ENCODE results near the gene HOXD13.

HOXD13 gene

DNA sequence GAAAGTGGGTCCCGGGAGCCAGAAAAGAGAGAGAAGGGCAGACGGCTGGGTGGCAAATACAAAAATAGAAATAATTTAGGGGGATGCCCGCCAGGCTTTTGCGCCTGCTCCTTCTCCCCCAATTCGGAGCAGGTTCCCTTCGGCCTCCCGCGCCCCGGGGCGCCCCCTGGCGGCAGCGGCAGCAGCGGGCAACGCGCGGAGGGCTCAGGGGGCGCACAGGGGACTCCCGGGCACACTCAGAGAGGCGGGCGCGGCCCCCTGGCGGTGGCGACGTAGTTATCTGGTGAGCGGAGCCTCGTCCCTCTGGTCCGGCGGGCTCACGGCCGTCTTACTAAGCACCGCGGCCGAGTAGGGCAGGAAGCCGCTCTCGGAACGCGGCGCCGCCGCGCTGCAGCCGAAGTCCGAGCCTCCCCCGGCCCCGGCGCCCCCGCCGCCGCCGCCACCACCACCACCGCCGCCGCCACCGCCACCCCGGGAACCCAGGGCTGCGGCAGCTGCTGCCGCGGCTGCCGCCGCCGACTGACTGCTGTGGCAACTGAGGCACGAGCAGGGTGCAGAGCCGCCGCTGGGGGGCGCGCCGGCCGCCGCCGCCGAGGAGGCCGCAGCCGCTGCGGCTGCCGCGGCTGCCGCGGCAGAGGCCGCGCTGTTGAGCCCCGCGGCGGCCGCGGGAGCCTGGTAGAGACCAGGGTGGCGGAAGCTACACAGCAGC, 12.5 kb upstream of the HOXD13 start:
- Histone ChIP-seq H3K9ac (no peak overlapping the region), H3K4me3 (peak overlapping the region in 9 of 10 experiments; percentile 18 to 46 (median 26); a peak in 9 of 20 replicates)

DNA sequence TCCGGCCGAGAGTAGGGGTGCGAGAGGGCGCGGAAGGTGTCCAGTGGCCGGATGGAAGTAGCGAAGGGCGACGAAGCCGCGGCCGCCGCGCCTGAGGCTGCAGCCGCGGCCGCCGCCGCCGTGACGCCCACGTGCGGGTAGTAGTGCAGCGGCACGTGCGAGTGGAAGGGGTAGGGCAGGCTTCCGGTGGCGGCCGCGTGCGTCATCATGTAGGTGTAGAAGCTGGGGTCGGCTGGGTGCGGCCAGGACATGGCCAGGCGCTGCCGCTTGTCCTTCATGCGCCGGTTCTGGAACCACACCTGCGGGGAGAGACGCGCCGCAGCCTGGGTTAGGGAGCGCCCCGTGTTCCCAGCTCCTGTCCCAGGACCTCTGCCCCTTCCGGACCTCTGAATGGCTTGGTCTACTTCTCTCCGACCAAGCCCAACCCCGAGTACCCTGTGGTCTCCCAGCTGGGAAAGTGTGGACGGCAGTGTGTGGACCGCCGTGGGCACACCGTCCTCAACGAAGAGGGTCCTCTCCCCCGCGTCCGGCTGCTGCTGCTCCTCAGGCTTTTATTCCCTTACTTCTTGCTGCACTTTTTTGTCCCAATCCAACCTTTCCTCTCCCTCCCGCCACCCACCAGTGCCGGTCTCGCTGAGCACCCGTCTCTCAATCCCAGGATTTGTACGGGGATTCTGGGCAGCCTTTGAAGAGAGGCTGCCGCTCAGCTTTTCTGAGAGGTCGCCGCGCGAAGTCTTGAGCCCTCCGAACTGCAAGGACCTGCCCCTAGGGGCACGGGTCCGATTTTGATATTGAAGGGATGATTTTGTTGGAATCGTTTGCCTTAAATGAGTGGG, 11.8 kb upstream of the HOXD13 start:
- Histone ChIP-seq H3K36me3 (peaks cover 0 to 4% (median 0%) of the 10 kb centered on the region in 11 experiments; a peak in 1 of 22 replicates), H3K27me3 (peaks cover 99 to 100% (median 100%) of the 10 kb centered on the region in 11 experiments), H3K4me1 (peaks cover 0 to 9% (median 3%) of the 10 kb centered on the region in 10 experiments; a peak in 8 of 20 replicates), H3K27ac (no peak overlapping the region), H3K4me2 (no peak overlapping the region), H3K9ac (no peak overlapping the region), H3K4me3 (peak overlapping the region in 7 of 10 experiments; percentile 2 to 40 (median 21); a peak in 7 of 20 replicates), H3K9me3 (replicated peaks in 1 of 11) (peaks cover 60 to 79% (median 71%) of the 10 kb centered on the region in 11 experiments), H4K20me1 (peaks cover 0 to 53% (median 27%) of the 10 kb centered on the region in 11 experiments; a peak in 17 of 22 replicates)
- TF ChIP-seq Cebpa-rat (IDR thresholded peaks at IDR 0.05), result no peak

More for the DNA sequence above, 12.5 kb upstream of the HOXD13 start:
- TF ChIP-seq Cebpa-rat (IDR thresholded peaks at IDR 0.05), result no peak
- H3K4me1 ChIP-seq, result peaks cover 0 to 9% (median 3%) of the 10 kb centered on the region in 10 experiments; a peak in 8 of 20 replicates
- H4K20me1 ChIP-seq, result peaks cover 0 to 54% (median 25%) of the 10 kb centered on the region in 11 experiments; a peak in 16 of 22 replicates
- H3K4me2 ChIP-seq, result peak overlapping the region in 10 of 11 experiments; percentile 10 to 87 (median 46); a peak in 17 of 22 replicates
- peaks cover 0 to 4% (median 0%) of the 10 kb centered on the region in 11 experiments; a peak in 1 of 22 replicates for H3K36me3 ChIP-seq
- peaks cover 57 to 78% (median 64%) of the 10 kb centered on the region in 11 experiments for H3K9me3 ChIP-seq (replicated peaks in 1 of 11)
- no peak overlapping the region for H3K27ac ChIP-seq
- peaks cover 99 to 100% (median 100%) of the 10 kb centered on the region in 11 experiments for H3K27me3 ChIP-seq

DNA sequence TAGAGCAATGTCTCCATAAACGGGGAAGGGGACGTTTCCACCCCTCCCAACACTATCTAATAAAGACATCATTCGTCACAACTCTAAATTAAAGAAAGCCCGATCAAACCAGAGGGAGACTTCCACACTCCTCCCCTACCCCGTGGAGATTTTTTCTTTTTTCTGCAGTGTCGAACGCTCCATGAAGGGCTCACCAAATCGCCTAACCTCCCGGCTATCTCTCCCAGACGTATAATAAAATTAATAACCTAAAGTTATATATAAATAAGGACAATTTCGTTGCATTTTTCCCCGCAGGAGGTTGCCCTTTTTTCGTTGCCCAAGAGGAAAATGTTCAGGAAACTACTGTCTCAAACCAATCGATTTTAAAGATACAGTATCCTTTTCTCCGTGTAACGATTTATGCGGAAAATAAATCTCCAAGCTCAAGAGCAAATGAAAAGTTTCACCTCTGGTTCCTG, 11.1 kb upstream of the HOXD13 start:
- Histone ChIP-seq H4K20me1 (peaks cover 0 to 53% (median 34%) of the 10 kb centered on the region in 11 experiments; a peak in 16 of 22 replicates), H3K4me1 (peaks cover 0 to 15% (median 3%) of the 10 kb centered on the region in 10 experiments; a peak in 8 of 20 replicates), H3K27me3 (peaks cover 99 to 100% (median 100%) of the 10 kb centered on the region in 11 experiments), H3K4me2 (no peak overlapping the region), H3K9ac (no peak overlapping the region), H3K4me3 (peak overlapping the region in 7 of 10 experiments; percentile 13 to 43 (median 29); a peak in 5 of 20 replicates), H3K9me3 (replicated peaks in 1 of 11) (peaks cover 56 to 80% (median 71%) of the 10 kb centered on the region in 11 experiments), H3K36me3 (peaks cover 0 to 4% (median 0%) of the 10 kb centered on the region in 11 experiments; a peak in 1 of 22 replicates), H3K27ac (no peak overlapping the region)
- no peak for TF ChIP-seq Cebpa-rat (IDR thresholded peaks at IDR 0.05)

DNA sequence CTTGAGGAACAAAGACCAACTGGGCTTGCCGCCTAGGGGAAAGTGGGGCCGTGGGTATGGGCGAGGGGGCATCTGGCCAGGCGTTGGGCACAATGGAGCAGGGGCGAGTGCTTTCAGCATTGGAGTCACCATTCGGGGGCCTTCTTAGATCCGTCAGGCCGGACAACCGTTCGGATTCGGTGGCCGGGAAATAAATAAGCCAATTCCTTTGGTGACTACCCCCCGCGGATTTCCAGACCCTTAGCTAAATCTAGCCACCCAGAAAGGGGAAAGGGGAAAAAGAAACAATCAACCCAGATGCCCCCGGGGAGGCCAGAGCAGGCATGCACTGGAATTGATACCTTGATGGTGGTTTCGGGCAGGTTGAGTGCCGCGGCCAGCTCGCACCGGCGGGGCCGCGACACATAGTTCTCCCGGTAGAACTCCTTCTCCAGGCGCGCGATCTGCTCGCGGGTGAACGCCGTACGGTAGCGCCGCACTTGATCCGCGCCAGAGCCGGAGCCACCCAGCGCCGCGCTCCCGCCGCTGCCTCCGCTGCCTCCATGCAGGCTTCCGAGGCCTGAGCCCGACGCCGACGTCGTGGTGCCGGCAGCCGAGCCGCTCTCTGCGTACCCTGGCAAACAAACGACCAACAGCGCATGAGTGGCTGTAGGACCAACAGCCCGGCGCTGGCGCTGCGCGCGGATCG, 10.5 kb upstream of the HOXD13 start:
- Histone ChIP-seq H3K9me3 (replicated peaks in 1 of 11) (peaks cover 54 to 78% (median 71%) of the 10 kb centered on the region in 11 experiments), H3K4me1 (peaks cover 0 to 15% (median 3%) of the 10 kb centered on the region in 10 experiments; a peak in 8 of 20 replicates), H3K4me3 (peak overlapping the region in 8 of 10 experiments; percentile 13 to 43 (median 31); a peak in 8 of 20 replicates), H3K36me3 (peaks cover 0 to 4% (median 0%) of the 10 kb centered on the region in 11 experiments; a peak in 1 of 22 replicates), H4K20me1 (peaks cover 0 to 51% (median 35%) of the 10 kb centered on the region in 11 experiments; a peak in 16 of 22 replicates), H3K4me2 (no peak overlapping the region), H3K9ac (no peak overlapping the region), H3K27me3 (peaks cover 99 to 100% (median 100%) of the 10 kb centered on the region in 11 experiments), H3K27ac (no peak overlapping the region)
- no peak for TF ChIP-seq Cebpa-rat (IDR thresholded peaks at IDR 0.05)

DNA sequence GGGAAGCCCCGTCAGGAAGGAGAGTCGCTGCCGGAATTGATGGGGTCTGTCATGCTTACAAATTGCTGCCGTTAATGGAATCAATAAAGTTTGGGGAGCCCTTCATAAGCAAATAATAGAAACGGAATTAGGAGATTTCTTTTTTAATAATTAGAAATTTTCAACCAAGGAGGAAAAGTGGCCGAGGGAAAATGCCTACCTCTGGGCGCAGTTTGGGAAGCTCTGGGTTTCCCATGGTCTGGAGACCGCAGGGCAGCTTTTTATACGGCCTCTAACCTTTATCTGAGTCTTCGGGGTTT, 10.0 kb upstream of the HOXD13 start:
- Histone ChIP-seq H4K20me1 (peaks cover 0 to 54% (median 40%) of the 10 kb centered on the region in 11 experiments; a peak in 15 of 22 replicates), H3K4me1 (peaks cover 0 to 15% (median 3%) of the 10 kb centered on the region in 10 experiments; a peak in 8 of 20 replicates), H3K9ac (no peak overlapping the region), H3K36me3 (peaks cover 0 to 4% (median 0%) of the 10 kb centered on the region in 11 experiments; a peak in 1 of 22 replicates), H3K4me2 (no peak overlapping the region), H3K9me3 (replicated peaks in 1 of 11) (peaks cover 54 to 78% (median 71%) of the 10 kb centered on the region in 11 experiments), H3K27me3 (peaks cover 99 to 100% (median 100%) of the 10 kb centered on the region in 11 experiments), H3K27ac (no peak overlapping the region), H3K4me3 (peak overlapping the region in 7 of 10 experiments; percentile 23 to 43 (median 33); a peak in 10 of 20 replicates)
- no peak for TF ChIP-seq Cebpa-rat (IDR thresholded peaks at IDR 0.05)

DNA sequence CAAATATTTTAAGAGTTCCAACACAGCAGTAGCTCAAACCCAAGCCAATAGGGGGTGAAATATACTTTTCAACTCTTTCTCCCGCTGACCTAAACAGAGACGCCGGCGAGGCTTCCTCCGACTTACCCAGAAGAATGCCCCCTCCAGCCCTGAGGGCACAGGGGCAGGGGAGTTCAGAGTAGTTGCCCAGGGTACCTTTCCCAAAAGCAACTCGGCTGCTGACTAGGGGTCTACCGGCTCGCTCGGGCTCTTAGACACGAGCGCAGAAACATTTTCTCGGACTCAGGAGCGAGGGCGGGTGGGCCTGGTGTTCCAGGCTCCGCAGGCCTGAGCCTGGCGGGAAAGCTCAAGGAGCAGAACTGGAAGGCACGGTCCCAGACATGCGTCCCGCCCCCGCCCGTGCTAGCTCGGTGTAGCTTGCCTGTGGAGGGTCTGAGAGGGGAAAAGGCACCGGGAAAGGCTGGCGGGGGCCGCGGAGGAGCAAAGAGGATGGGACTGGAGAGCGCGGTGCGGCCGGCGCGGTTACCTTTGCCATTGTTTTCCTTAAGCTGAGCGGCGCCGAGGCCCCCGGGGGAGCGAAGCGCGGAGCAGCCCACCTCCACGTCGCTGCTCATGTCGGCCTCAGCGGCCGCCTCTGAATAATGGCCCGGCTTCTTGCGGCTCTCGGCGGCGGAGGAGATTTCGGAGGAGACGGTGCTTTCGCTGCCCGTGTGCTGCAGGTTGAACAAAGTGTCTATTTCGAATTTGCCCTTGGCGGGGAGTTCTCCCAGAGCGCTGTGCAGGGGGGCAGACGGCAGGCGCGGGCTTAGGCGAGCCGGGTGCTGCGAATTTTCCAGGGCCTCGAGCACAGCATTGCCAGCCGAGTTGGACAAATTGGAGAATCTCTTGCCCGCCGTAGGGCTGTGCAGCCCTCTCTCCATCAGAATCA, 9.4 kb upstream of the HOXD13 start:
- Histone ChIP-seq H3K36me3 (peaks cover 0 to 4% (median 0%) of the 10 kb centered on the region in 11 experiments; a peak in 1 of 22 replicates), H3K27me3 (peaks cover 100% of the 10 kb centered on the region in 11 experiments), H3K9ac (no peak overlapping the region), H3K4me1 (peaks cover 0 to 15% (median 3%) of the 10 kb centered on the region in 10 experiments; a peak in 8 of 20 replicates), H3K4me2 (no peak overlapping the region), H3K4me3 (peak overlapping the region in 5 of 10 experiments; percentile 20 to 43 (median 33); a peak in 10 of 20 replicates), H3K9me3 (replicated peaks in 1 of 11) (peaks cover 54 to 78% (median 71%) of the 10 kb centered on the region in 11 experiments), H3K27ac (no peak overlapping the region), H4K20me1 (peaks cover 0 to 61% (median 46%) of the 10 kb centered on the region in 11 experiments; a peak in 15 of 22 replicates)
- no peak for TF ChIP-seq Cebpa-rat (IDR thresholded peaks at IDR 0.05)

DNA sequence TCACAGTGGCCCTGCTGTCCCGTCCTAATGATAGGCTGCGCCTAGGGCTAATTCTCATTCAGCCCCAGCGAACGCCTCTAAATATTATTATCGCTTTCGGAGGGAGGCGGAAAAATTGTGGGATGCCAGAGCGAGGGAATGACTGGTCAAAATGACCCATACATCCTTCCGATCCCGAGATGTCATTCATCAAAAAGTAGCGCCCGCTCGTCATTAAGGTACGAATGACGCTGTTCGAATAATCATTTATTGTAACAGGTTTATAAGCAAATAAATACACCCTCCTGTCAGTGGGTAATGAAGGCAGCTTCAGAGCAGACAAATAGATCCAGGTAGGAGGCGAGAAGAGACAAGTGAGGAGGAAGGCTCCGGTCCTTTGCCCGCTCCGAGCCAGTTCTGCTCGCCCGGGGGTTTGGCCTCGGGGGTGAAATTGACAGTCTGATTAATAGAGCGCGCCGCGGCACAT, 8.7 kb upstream of the HOXD13 start, which contains the start of gene EVX2:
TSS of gene EVX2 (minus strand) at position 167 of the 466 bp plus-strand sequence. CDS start 186 bp downstream, outside the sequence.
- TF ChIP-seq Cebpa-rat (IDR thresholded peaks at IDR 0.05), result no peak
- Histone ChIP-seq H3K27ac (no peak within 1 kb of the TSS), H3K27me3 (peaks cover 100% of the 10 kb centered on the region in 11 experiments), H3K4me1 (peaks cover 0 to 15% (median 3%) of the 10 kb centered on the region in 10 experiments; a peak in 8 of 20 replicates), H3K9me3 (replicated peaks in 1 of 11) (peaks cover 54 to 75% (median 69%) of the 10 kb centered on the region in 11 experiments), H3K4me3 (peak within 1 kb of the TSS in 5 of 10 experiments; percentile 20 to 43 (median 33); a peak in 9 of 20 replicates), H4K20me1 (peaks cover 0 to 62% (median 46%) of the 10 kb centered on the region in 11 experiments; a peak in 17 of 22 replicates), H3K36me3 (peaks cover 0 to 4% (median 0%) of the 10 kb centered on the region in 11 experiments; a peak in 1 of 22 replicates), H3K4me2 (peak within 1 kb of the TSS in 2 of 11 experiments; percentile 33 to 44; a peak in 4 of 22 replicates), H3K9ac (no peak within 1 kb of the TSS)

All from BLaER1 treated with 17β-estradiol and CSF1 and Interleukin-3, amounts not matched to agents 10 nM and 100 nM (cell line).